ENCODE measurements around the gene MEGF9. TPM values are rescaled to one million over a fixed set of nuclear protein-coding genes. Genes with fewer than 3 reads are reported as not detected.

The MEGF9 gene
- total RNA-seq, result 15.7 to 16.3 TPM (median 15.7 TPM) in 3 replicates

GRCh38 chr9:120714088-120714845 lies at the start of gene MEGF9:
Gene MEGF9, minus strand, starts transcription at chr9:120714470. Its CDS starts 112 bp downstream, at chr9:120714358.
- no peaks in the 10 kb centered on the region for H3K27me3 Mint-ChIP-seq (ENCODE audit: low read depth)
- peaks cover 3% of the 10 kb centered on the region for H3K9me3 Mint-ChIP-seq
- no peaks in the 10 kb centered on the region for H3K36me3 Mint-ChIP-seq
- H3K27ac Mint-ChIP-seq, result peak within 1 kb of the TSS; percentile 77
- TF ChIP-seq CTCF (IDR thresholded peaks at IDR 0.05; ENCODE audit: unreplicated experiment), result no peak
- DNase-seq (ENCODE audit: low spot score in 2 of 2, unreplicated experiment in 2 of 2), result peak; percentile 95 to 99
- peaks cover 37% of the 10 kb centered on the region for H3K4me1 Mint-ChIP-seq
- peak within 1 kb of the TSS; percentile 89 for H3K4me3 Mint-ChIP-seq

GRCh38 chr9:120761006-120761405 lies 46.7 kb upstream of the MEGF9 start:
- H3K4me3 Mint-ChIP-seq, result no peak overlapping the region
- no peak overlapping the region for H3K27ac Mint-ChIP-seq
- DNase-seq (ENCODE audit: low spot score in 2 of 2, unreplicated experiment in 2 of 2), result no peak
- H3K4me1 Mint-ChIP-seq, result peaks cover 17% of the 10 kb centered on the region
- H3K36me3 Mint-ChIP-seq, result peaks cover 16% of the 10 kb centered on the region
- H3K27me3 Mint-ChIP-seq (ENCODE audit: low read depth), result no peaks in the 10 kb centered on the region
- H3K9me3 Mint-ChIP-seq, result no peaks in the 10 kb centered on the region
- TF ChIP-seq CTCF (IDR thresholded peaks at IDR 0.05; ENCODE audit: unreplicated experiment), result no peak

GRCh38 chr9:120759755-120760400 lies 45.6 kb upstream of the MEGF9 start:
- Mint-ChIP-seq H3K27ac (no peak overlapping the region), H3K4me1 (peaks cover 18% of the 10 kb centered on the region), H3K27me3 (ENCODE audit: low read depth) (no peaks in the 10 kb centered on the region), H3K9me3 (no peaks in the 10 kb centered on the region), H3K4me3 (no peak overlapping the region), H3K36me3 (peaks cover 13% of the 10 kb centered on the region)
- TF ChIP-seq CTCF (IDR thresholded peaks at IDR 0.05; ENCODE audit: unreplicated experiment), result no peak
- DNase-seq (ENCODE audit: low spot score in 2 of 2, unreplicated experiment in 2 of 2), result no peak

- peaks cover 9% of the 10 kb centered on the region for H3K36me3 Mint-ChIP-seq
- H3K4me1 Mint-ChIP-seq, result peaks cover 18% of the 10 kb centered on the region
- no peak for TF ChIP-seq CTCF (IDR thresholded peaks at IDR 0.05; ENCODE audit: unreplicated experiment)
- no peak overlapping the region for H3K4me3 Mint-ChIP-seq
- no peak for DNase-seq (ENCODE audit: low spot score in 2 of 2, unreplicated experiment in 2 of 2)
- no peak overlapping the region for H3K27ac Mint-ChIP-seq
- H3K9me3 Mint-ChIP-seq, result no peaks in the 10 kb centered on the region
- no peaks in the 10 kb centered on the region for H3K27me3 Mint-ChIP-seq (ENCODE audit: low read depth)
Observed at GRCh38 chr9:120758544-120758943, 44.3 kb upstream of the MEGF9 start.

GRCh38 chr9:120757026-120757913 lies 43.0 kb upstream of the MEGF9 start:
- peaks cover 2% of the 10 kb centered on the region for H3K36me3 Mint-ChIP-seq
- peak overlapping the region; percentile 89 for H3K27ac Mint-ChIP-seq
- no peak for TF ChIP-seq CTCF (IDR thresholded peaks at IDR 0.05; ENCODE audit: unreplicated experiment)
- H3K4me1 Mint-ChIP-seq, result peaks cover 18% of the 10 kb centered on the region
- DNase-seq (ENCODE audit: low spot score in 2 of 2, unreplicated experiment in 2 of 2), result no peak
- H3K4me3 Mint-ChIP-seq, result no peak overlapping the region
- no peaks in the 10 kb centered on the region for H3K9me3 Mint-ChIP-seq
- H3K27me3 Mint-ChIP-seq (ENCODE audit: low read depth), result no peaks in the 10 kb centered on the region

Data from mesothelial cell of epicardium (in vitro differentiated cells).